K562 (cell line): ENCODE data around the gene OBSCN. TPM values are rescaled to one million over a fixed set of nuclear protein-coding genes. Genes with fewer than 3 reads are reported as not detected.

ENCODE experiments used
- ARID1B ChIP-seq: fragments of 450-650 bp; IDR thresholded peaks from 2 replicates; pipeline ENCODE4 v1.6.1; 2016; ENCODE audit warnings: antibody characterized with exemption, mild to moderate bottlenecking, inconsistent platforms
- CC2D1A ChIP-seq: fragments of 450-650 bp; IDR thresholded peaks from 2 replicates; pipeline ENCODE4 v1.6.1; 2017; ENCODE audit warnings: mild to moderate bottlenecking
- CCNT2 ChIP-seq: IDR thresholded peaks from 2 replicates; pipeline ENCODE4 v1.6.1; 2011; ENCODE audit warnings: borderline replicate concordance, low read depth, mild to moderate bottlenecking, moderate library complexity, mixed read lengths, low read length; ENCODE audit not compliant: insufficient read length; ENCODE audit errors: extremely low read depth
- ESRRA ChIP-seq: fragments of 450-650 bp; IDR thresholded peaks from 2 replicates; pipeline ENCODE4 v1.6.1; 2014; ENCODE audit warnings: low read depth, mild to moderate bottlenecking, moderate library complexity, borderline replicate concordance
- GABPA ChIP-seq: fragments of 200-800 bp; sonication (Bioruptor generic); conservative IDR thresholded peaks from 2 replicates; pipeline ENCODE4 v1.6.1; 2016; ENCODE audit warnings: low read depth, missing genetic modification characterization, missing compliant biosample characterization
- GABPB2 ChIP-seq: fragments of 250-450 bp; sonication (Bioruptor Pico); conservative IDR thresholded peaks from 2 replicates; pipeline ENCODE4 v1.5.1; 2021; ENCODE audit warnings: mild to moderate bottlenecking
- HMG20A ChIP-seq: fragments of 450-650 bp; formaldehyde crosslinking; conservative IDR thresholded peaks from 2 replicates; pipeline ENCODE4 v1.4.0; 2020; ENCODE audit warnings: mild to moderate bottlenecking, mixed read lengths
- HMG20B ChIP-seq: fragments of 250-450 bp; sonication (Bioruptor Pico); IDR thresholded peaks from 2 replicates; pipeline ENCODE4 v1.5.0; 2021; ENCODE audit warnings: mild to moderate bottlenecking
- HNRNPLL ChIP-seq: fragments of 200-400 bp; formaldehyde crosslinking; IDR thresholded peaks from 2 replicates; pipeline ENCODE4 v1.6.1; 2017; ENCODE audit warnings: low read length, low read depth, mild to moderate bottlenecking; ENCODE audit not compliant: poor library complexity, severe bottlenecking
- KDM4B ChIP-seq, 2 experiments: fragments of 450-650 bp in 1 of 2; sonication (generic) in 1 of 2; IDR thresholded peaks; 2 replicates each; pipeline ENCODE4 v1.6.1; 2016 to 2017; ENCODE audit warnings: borderline replicate concordance in 2 of 2, antibody characterized with exemption in 1 of 2, low read depth in 1 of 2, mild to moderate bottlenecking in 1 of 2
- MITF ChIP-seq: IDR thresholded peaks from 2 replicates; pipeline ENCODE4 v1.6.1; 2014; ENCODE audit warnings: antibody characterized with exemption
- RAD21 ChIP-seq, 2 experiments: fragments of 250-450 bp in 1 of 2; fragments of 450-650 bp in 1 of 2; sonication (Bioruptor Pico) in 1 of 2; formaldehyde crosslinking in 1 of 2; IDR thresholded peaks in 1 of 2; conservative IDR thresholded peaks in 1 of 2; 2 replicates each; pipeline versions ENCODE4 v1.4.0 to v1.8.0; 2020 to 2022; ENCODE audit warnings: mild to moderate bottlenecking in 2 of 2, moderate library complexity in 1 of 2
- SMARCC2 ChIP-seq: fragments of 450-650 bp; IDR thresholded peaks from 2 replicates; pipeline ENCODE4 v1.6.1; 2017; ENCODE audit warnings: antibody characterized with exemption, moderate library complexity, mild to moderate bottlenecking, low read depth
- SMARCE1 ChIP-seq: fragments of 450-650 bp; IDR thresholded peaks from 2 replicates; pipeline ENCODE4 v1.7.1; 2016; ENCODE audit warnings: mild to moderate bottlenecking
- TBL1XR1 ChIP-seq, 2 experiments: IDR thresholded peaks; 2 replicates each; pipeline ENCODE4 v1.6.1; 2012; ENCODE audit warnings: improper control_type of control experiment in 2 of 2, low read length in 2 of 2, mild to moderate bottlenecking in 1 of 2
- TEAD4 ChIP-seq, 2 experiments: sonication (generic) in 1 of 2; formaldehyde crosslinking in 1 of 2; IDR thresholded peaks; 2 replicates each; pipeline versions ENCODE4 v1.6.1 to v1.8.0; 2012 to 2022; ENCODE audit warnings: borderline replicate concordance in 1 of 2, inconsistent platforms in 1 of 2, low read length in 1 of 2, mild to moderate bottlenecking in 1 of 2, missing genetic modification reagents in 1 of 2
- USF1 ChIP-seq: sonication (generic); formaldehyde crosslinking; IDR thresholded peaks from 2 replicates; pipeline ENCODE4 v1.9.0; 2022; ENCODE audit warnings: mild to moderate bottlenecking, missing genetic modification reagents
- ZBTB1 ChIP-seq: sonication (generic); formaldehyde crosslinking; IDR thresholded peaks from 2 replicates; pipeline ENCODE4 v1.8.1; 2023; ENCODE audit warnings: missing genetic modification reagents, low read depth, mild to moderate bottlenecking, borderline replicate concordance
- ZBTB49 ChIP-seq: sonication (generic); formaldehyde crosslinking; IDR thresholded peaks from 2 replicates; pipeline ENCODE4 v1.8.0; 2022; ENCODE audit warnings: missing genetic modification reagents, mild to moderate bottlenecking, borderline replicate concordance
- ZBTB7A ChIP-seq: IDR thresholded peaks from 2 replicates; pipeline ENCODE4 v1.6.1; 2011; ENCODE audit warnings: low read depth, mild to moderate bottlenecking, low read length, moderate library complexity, borderline replicate concordance; ENCODE audit not compliant: control insufficient read depth
- ZNF12 ChIP-seq: sonication (generic); formaldehyde crosslinking; IDR thresholded peaks from 2 replicates; pipeline ENCODE4 v1.4.0; 2020; ENCODE audit warnings: mild to moderate bottlenecking, missing genetic modification reagents
- ZNF263 ChIP-seq: sonication (generic); formaldehyde crosslinking; IDR thresholded peaks from 2 replicates; pipeline ENCODE4 v1.8.0; 2022; ENCODE audit warnings: mild to moderate bottlenecking, missing genetic modification reagents, borderline replicate concordance
- polyA plus RNA-seq, 8 experiments: library from polyadenylated mRNA; depleted of rRNA in 4 of 8; stranded (reverse) in 5 of 8; unstranded in 3 of 8; fragments of >200 nt; fragmentation: Nextera tagmentation in 2 of 8; fragmentation: Illumina TruSeq in 1 of 8; extraction: Ambion mirVana in 2 of 8; extraction: Trizol in 1 of 8; gene quantifications; 2 replicates each; pipeline versions ENCODE4 v1.2.1 to v1.2.3, GENCODE V29; 2011 to 2014; ENCODE audit warnings: inconsistent platforms in 1 of 8, missing spikeins in 1 of 8
- total RNA-seq, 7 experiments: library from RNA; depleted of rRNA in 6 of 7; stranded (reverse); fragments of >200 nt in 6 of 7; fragmentation: Illumina TruSeq in 2 of 7; extraction: Trizol in 2 of 7; gene quantifications; 2 replicates each; pipeline versions ENCODE4 v1.2.1 to v1.2.3, GENCODE V29; 2011 to 2021; ENCODE audit warnings: low replicate concordance in 1 of 7

OBSCN gene
- total and polyA plus RNA-seq, 9 of the 15 experiments (the other 6 are each of a cell fraction or from before 2014, with no cell fraction given): 0.18 to 19.7 (median 3.6) TPM

- TF ChIP-seq MITF (peak; percentile 67), TBL1XR1 (IDR thresholded peaks at IDR 0.05; ENCODE audit: low read length in 2 of 2) (peak in 1 of 2 experiments; percentile 23; a peak in 1 of 4 replicates), CCNT2 (peak; percentile 95), ZNF263 (CRISPR knock-in tag) (peak; percentile 71; the same call in 1 of the 2 replicates), SMARCC2 (no peak), RAD21 (CRISPR knock-in tag; conservative IDR thresholded peaks at IDR 0.05 in 1 of 2, IDR thresholded peaks at IDR 0.05 in 1 of 2) (peak; percentile 79 to 88), SMARCE1 (peak; percentile 63; the same call in 1 of the 2 replicates), ZBTB49 (CRISPR knock-in tag) (no peak), HMG20B (no peak), HMG20A (CRISPR knock-in tag) (no peak), GABPA (tag) (peak; percentile 31; the same call in 1 of the 2 replicates), ZNF12 (CRISPR knock-in tag) (peak; percentile 31; the same call in 1 of the 2 replicates), TEAD4 (IDR thresholded peaks at IDR 0.05; ENCODE audit: low read length) (peak; percentile 55), TEAD4 (CRISPR knock-in tag; IDR thresholded peaks at IDR 0.05; ENCODE audit: borderline replicate concordance) (no peak), ZBTB1 (peak; percentile 89; the same call in 1 of the 2 replicates), CC2D1A (peak; percentile 54), ESRRA (peak; percentile 88; the same call in 1 of the 2 replicates), USF1 (peak; percentile 95), GABPB2 (CRISPR knock-in tag) (no peak), KDM4B (IDR thresholded peaks at IDR 0.05; ENCODE audit: borderline replicate concordance in 2 of 2, low read depth in 1 of 2) (peak in 1 of 2 experiments; percentile 59; a peak in 1 of 4 replicates), ARID1B (peak; percentile 85), HNRNPLL (peak; percentile 67), ZBTB7A (peak; percentile 88)
These were observed 133.0 kb downstream of the OBSCN start (continued) for GRCh38 chr1:228340686-228341449.
